ENCODE measurements around the gene MMP21. TPM values are rescaled to one million over a fixed set of nuclear protein-coding genes. Genes with fewer than 3 reads are reported as not detected.

The MMP21 gene, protein sequence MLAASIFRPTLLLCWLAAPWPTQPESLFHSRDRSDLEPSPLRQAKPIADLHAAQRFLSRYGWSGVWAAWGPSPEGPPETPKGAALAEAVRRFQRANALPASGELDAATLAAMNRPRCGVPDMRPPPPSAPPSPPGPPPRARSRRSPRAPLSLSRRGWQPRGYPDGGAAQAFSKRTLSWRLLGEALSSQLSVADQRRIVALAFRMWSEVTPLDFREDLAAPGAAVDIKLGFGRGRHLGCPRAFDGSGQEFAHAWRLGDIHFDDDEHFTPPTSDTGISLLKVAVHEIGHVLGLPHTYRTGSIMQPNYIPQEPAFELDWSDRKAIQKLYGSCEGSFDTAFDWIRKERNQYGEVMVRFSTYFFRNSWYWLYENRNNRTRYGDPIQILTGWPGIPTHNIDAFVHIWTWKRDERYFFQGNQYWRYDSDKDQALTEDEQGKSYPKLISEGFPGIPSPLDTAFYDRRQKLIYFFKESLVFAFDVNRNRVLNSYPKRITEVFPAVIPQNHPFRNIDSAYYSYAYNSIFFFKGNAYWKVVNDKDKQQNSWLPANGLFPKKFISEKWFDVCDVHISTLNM
- total RNA-seq (2022; extraction: Qiagen RNA extraction; ENCODE audit: low read depth) = not detected in 5 replicates

DNA sequence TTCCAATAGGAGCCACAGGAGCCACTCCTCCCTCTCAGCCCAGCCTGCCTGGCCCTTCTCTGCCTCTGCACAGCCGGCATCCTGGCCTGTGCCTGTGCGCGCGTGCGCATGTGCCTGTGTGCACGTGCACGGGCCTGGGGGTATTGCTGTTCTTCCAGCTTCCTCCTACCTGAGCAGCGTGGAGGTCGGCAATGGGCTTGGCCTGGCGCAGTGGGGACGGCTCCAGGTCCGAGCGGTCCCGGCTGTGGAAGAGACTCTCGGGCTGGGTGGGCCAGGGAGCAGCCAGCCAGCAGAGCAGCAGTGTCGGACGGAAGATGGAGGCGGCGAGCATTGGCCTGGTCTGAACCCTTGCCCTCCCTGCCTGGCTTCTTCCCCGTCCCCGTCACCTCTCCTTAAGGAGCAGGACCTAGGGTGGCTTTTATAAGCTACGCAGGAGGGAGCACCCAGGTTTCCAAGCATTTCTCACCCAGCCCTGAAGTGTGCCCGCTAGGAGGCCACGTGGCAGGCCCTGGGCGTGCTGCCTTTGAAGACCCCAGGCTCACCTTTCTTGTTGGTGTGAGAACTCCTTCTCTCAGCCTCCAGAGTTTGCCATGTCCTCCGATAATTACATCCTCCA, at the start of gene MMP21:
MMP21 (minus strand) TSS at position 331 of the 616 bp plus-strand sequence; CDS start at position 331, 0 bp downstream.

DNA sequence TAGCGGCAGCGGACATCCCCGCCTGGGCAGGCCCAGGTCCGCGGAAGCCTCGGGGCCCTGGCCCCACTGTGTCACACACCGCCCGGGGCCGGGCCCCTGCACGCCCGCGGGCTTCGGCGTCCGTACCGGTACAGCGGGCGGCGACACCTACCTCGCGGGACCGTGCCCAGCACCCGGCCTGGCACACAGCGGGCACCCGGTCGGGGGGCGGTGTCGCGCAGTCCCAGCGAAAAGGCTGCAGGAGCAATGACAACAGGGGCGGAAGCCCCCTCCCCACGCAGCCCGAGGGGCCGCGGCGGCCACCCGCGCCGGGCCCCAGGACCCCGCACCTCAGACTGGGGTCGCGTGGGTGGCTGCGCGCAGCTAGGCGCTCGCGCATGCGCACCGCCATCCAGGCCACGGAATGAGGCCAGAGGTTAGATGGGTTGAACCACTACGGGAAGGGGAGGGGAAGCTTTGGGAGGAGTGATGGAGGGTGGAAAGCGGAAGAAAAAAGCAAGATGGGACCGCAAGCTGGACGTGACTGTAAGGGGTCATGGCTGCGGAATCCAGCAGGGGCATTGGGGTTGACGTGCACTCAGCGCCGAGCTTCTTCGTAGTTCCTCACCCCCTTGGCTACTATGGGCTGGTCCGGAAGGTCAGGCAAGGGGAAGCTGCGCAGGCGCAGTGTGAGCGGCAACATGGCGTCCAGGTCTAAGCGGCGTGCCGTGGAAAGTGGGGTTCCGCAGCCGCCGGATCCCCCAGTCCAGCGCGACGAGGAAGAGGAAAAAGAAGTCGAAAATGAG, 47.4 kb upstream of the MMP21 start, which contains the start of the genes BCCIP and UROS:
BCCIP (plus strand) TSS at position 669 of the 785 bp plus-strand sequence; CDS start at position 681, 12 bp downstream.
UROS (minus strand) TSS at position 381 of the 785 bp plus-strand sequence. CDS start 6,759 bp downstream, outside the sequence.

DNA sequence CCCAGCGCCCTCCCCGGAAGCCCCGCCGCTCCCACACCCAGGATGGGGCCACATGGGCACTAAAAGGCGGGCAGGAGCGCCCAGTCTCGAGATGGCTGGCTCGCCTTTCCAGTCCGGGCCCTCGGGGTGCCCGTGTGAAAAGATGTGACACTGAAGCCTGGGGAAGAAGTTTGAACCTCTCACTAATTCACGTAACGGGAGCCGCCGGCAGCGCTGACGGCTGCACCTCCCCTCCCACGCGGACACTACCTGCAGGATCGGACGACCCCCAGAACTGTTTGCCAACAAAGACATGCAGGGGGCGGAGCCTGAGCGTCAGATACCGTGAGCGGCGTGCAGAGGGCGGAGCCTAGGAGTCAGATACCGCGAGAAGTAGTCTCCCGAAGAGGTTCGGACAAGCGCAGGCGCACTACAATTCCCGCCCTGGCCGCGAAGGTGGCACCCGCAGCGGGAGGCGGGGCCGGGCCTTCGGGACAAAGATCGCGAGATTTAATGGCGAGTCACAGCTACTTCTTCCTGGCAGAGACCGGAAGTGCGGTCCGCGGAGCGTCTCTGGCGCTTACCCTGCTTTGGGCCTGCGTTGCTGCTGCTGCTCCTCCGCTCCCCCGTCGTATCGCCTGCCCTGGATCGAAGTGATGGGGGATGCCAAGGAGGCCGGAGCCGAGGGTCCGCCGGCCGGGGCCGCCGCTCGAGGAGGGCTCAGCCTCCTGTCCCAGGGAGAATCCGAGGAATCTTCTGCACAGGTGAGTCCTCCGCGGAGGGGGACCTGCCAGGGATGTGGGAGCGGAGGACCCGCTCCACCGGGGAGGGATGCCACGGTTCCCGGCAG, 56.2 kb downstream of the MMP21 start, which contains the start of gene EDRF1:
EDRF1 (plus strand) TSS at position 537 of the 829 bp plus-strand sequence; CDS start at position 636, 99 bp downstream.

Other genes starting within 250 kb of the MMP21 start
- not detected in 5 replicates for gene TEX36, start 92.7 kb downstream of the MMP21 start, total RNA-seq (2022; extraction: Qiagen RNA extraction; ENCODE audit: low read depth)
- gene EDRF1, start 56.1 kb downstream of the MMP21 start, total RNA-seq (2022; extraction: Qiagen RNA extraction; ENCODE audit: low read depth) = 11.6 to 17.6 TPM (median 15.3 TPM) in 5 replicates
- gene UROS, start 47.4 kb upstream of the MMP21 start, total RNA-seq (2022; extraction: Qiagen RNA extraction; ENCODE audit: low read depth) = 56.4 to 66.9 TPM (median 58.2 TPM) in 5 replicates
- gene BCCIP, start 47.7 kb upstream of the MMP21 start, total RNA-seq (2022; extraction: Qiagen RNA extraction; ENCODE audit: low read depth) = 99.9 to 173 TPM (median 109 TPM) in 5 replicates
- gene DHX32, start 105.5 kb upstream of the MMP21 start, total RNA-seq (2022; extraction: Qiagen RNA extraction; ENCODE audit: low read depth) = 31.9 to 42.7 TPM (median 39.9 TPM) in 5 replicates
- gene FANK1, start 120.7 kb upstream of the MMP21 start, total RNA-seq (2022; extraction: Qiagen RNA extraction; ENCODE audit: low read depth) = 2.6 to 3.7 TPM (median 3.2 TPM) in 5 replicates

Measured in A549 treated with ZK216348 at 1 μM for 4 hours (cell line).